NB4 (cell line): ENCODE results near the gene WFDC8.

Source experiments
- DNase-seq: peaks from one replicate; pipeline ENCODE4 v3.0.0; 2010; ENCODE audit warnings: low read depth
- H3K4me3 ChIP-seq: one replicate; pipeline ENCODE4 v1.5.1; 2011; ENCODE audit warnings: mild to moderate bottlenecking, low read depth, low read length, moderate library complexity
- CTCF ChIP-seq: IDR thresholded peaks from one replicate; pipeline ENCODE4 v1.5.1; 2012; ENCODE audit warnings: low read depth, low read length
- MAX ChIP-seq: IDR thresholded peaks from 2 replicates; pipeline ENCODE4 v1.6.1; 2011; ENCODE audit warnings: low read depth, low read length
- MYC ChIP-seq: IDR thresholded peaks from 2 replicates; pipeline ENCODE4 v1.6.1; 2011; ENCODE audit warnings: low read depth, low read length
- POLR2A ChIP-seq: IDR thresholded peaks from 2 replicates; pipeline ENCODE4 v1.6.1; 2011; ENCODE audit warnings: mild to moderate bottlenecking; ENCODE audit not compliant: insufficient read length; ENCODE audit errors: extremely low read depth

The WFDC8 gene

GRCh38 chr20:45547206-45547770, 31.8 kb downstream of the WFDC8 start, which contains the start of gene EPPIN:
TSS of gene EPPIN (minus strand) at chr20:45547401. CDS start at chr20:45547357, 44 bp downstream.
- DNase-seq: no peak
- no peak for TF ChIP-seq CTCF
- no peak for TF ChIP-seq POLR2A
- TF ChIP-seq MYC: no peak
- no peak for TF ChIP-seq MAX
- H3K4me3 ChIP-seq: no peak within 1 kb of the TSS

- H3K4me3 ChIP-seq: no peak overlapping the region
- peak; percentile 48 for DNase-seq
- TF ChIP-seq MAX (no peak), MYC (no peak), POLR2A (no peak), CTCF (no peak)
These were observed 33.2 kb downstream of the WFDC8 start for GRCh38 chr20:45545754-45546453.

GRCh38 chr20:45545351-45545750, 33.7 kb downstream of the WFDC8 start:
- no peak for DNase-seq
- TF ChIP-seq CTCF (no peak), MYC (no peak), MAX (no peak), POLR2A (no peak)
- no peak overlapping the region for H3K4me3 ChIP-seq

- no peak for DNase-seq
- H3K4me3 ChIP-seq: no peak within 1 kb of the TSS
- TF ChIP-seq POLR2A (no peak), CTCF (no peak), MAX (no peak), MYC (no peak)
These were observed 39.7 kb downstream of the WFDC8 start, which contains the start of gene WFDC6 for GRCh38 chr20:45539382-45539781. TSS of gene WFDC6 (minus strand) at chr20:45539482. CDS start at chr20:45539407, 75 bp downstream.

GRCh38 chr20:45538209-45538799, 40.8 kb downstream of the WFDC8 start:
- no peak overlapping the region for H3K4me3 ChIP-seq
- no peak for DNase-seq
- TF ChIP-seq CTCF (peak; percentile 27), MAX (no peak), MYC (no peak), POLR2A (no peak)
